HG03097 (cell line): ENCODE measurements around the gene SRCIN1.
"Not testable (repeated sequence)": the region's sequence is repeated elsewhere in the genome, so short reads cannot be mapped to it uniquely, and the experiment has no call there.

Experiments used
- ATAC-seq: cut with Tn5 transposase; IDR thresholded peaks from one replicate; pipeline ENCODE4 v1.9.1; 2021; ENCODE audit not compliant: unreplicated experiment, low FRiP score

SRCIN1 gene

DNA sequence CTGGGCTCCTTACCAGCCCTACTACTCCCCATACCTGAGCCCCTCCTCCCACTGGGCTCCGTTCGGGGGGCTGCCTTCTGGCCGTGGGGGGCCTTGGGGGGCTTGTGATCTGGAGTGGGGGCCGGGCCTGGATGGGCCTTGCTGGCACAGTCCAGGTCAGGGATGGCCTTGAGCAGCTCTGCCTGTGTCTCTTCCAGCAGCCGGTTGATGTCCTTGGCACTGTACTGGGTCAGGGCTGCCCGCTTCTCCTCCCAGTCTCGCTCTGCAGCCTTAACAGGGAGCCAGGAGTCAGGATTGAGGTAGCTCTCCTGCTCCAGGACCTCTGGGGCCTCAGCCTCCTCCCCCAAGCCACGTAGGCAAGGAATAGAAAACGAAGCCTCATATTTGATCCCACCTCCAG, 54.6 kb downstream of the SRCIN1 start:
- ATAC-seq = no peak

DNA sequence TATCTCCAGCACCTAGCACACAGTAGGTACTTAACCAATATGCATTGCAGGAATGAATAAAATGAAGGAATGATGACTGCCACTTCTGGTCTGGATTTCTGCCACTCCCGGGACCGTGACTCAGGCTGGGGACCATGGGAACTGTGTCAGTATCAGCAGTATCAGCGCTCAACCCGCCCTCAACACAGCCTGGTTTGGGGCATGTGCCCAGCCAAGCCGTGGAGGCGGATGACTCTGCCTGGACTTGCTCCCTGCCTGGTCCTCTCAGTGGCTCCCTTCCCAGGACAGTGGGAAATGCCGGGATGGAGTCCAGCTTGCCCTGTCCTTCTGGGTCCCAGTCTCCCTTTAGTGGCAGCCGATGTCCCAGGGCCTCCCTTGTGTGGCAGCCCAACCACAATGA, 55.1 kb downstream of the SRCIN1 start:
- no peak for ATAC-seq

DNA sequence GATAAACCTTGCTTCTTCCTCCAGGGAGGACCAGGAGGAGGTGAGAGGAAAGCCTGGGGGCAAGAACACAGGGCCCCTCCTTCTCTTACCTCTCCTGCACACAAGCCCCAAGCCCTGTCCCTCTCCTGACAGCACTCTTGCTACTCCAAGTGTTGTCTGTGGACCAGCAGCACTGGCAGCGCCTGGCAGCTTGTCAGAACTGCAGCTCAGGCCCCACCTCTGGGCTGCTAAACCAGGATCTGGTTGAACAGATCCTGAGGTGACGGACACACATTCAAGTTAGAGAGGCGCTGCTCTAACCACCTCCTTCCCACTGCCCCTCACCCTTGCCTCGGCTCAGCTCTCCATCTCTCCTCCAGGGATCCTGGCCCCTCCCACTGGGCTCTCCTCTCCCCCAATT, 56.5 kb downstream of the SRCIN1 start:
- ATAC-seq = no peak

DNA sequence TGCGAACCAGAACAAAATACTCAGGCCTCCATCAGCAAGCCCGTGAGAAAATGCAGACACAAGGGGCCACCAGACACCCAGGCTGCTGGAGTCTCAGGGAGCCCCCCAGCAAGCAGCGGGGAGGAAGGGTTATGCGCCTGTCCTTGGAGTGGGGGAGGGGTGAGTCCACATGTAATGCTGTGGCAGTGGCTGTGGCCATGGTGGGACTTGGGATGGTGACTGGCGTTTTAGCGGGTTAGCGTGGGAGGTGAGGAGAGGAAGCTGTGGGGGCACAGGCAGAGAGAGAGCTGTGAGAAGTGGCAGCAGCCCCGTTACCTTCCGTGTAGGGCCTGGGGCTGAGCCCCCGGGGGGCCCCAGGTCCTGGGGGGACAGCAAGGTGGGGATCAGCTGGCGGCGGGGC, 58.3 kb downstream of the SRCIN1 start:
- no peak for ATAC-seq

DNA sequence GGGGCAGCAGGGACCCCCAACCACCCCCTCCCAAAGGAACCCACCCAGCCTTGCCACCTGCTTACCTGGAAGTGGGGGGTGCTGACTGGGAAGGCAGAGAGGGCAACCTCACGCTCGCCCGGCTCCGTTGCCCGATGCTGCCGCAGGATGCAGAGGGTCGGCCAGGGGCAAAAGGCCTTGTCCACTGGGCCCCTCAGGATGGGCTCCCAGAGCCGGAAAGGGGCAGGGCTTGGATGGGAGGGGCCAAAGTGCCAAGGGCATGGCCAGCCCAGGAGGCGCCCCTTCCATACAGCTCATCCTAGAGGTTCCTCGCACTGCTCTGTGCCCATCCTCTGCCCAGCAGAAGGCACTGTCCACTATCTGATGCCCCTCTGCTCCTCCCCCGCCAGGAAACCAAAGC, 59.4 kb downstream of the SRCIN1 start:
- no peak for ATAC-seq

DNA sequence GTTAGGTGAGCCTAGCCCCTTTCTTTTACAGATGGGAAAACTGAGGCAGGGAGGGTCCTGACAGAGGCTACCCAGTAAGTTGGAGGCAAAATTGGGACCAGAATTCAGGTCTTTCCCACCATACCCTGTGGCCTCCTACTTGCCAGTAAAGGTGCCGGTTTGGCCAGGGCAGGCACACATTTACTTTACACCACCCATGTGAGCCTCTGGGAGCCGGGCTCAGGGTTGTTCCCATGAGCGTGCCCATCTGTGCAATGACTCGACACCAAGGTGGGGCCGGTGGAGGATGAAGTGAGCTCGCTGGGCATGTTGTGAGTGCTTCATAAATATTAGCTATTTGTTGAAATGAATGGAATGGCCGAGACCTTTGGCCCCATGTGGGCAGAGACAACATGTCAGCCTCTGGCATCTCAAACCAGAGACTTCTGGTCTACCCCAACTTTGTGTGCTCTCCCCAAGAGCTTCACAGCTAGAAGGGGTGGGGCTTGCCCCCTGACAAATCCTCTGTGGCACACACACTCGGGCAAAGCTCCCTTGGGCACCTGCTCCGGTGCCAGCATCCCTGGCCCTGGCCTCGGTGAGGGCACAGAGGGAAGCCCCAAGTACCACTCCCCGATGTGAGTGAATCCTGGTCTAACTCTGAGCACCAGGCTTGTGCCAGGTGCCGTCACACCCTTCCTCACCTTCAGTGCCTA, 60.1 kb downstream of the SRCIN1 start:
- ATAC-seq = no peak

DNA sequence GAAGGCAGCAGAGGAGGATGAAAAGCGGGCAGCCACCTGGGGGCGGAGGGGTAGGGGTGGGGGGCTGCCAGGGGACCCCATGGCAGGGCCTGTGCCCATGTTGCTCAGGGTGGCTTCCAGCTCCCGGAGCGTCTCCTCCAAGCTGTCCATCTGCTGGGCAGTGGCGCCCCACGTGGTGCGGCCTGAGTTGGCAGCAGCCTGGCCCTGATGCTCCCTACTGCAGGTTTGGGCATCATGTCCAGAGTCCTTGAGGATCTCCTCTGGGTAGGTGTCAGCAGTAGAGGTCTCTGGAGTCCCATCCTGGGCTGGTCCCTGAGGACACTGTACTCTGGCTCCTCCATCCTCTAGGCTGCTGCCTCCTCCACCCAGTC, 60.9 kb downstream of the SRCIN1 start:
- no peak for ATAC-seq

DNA sequence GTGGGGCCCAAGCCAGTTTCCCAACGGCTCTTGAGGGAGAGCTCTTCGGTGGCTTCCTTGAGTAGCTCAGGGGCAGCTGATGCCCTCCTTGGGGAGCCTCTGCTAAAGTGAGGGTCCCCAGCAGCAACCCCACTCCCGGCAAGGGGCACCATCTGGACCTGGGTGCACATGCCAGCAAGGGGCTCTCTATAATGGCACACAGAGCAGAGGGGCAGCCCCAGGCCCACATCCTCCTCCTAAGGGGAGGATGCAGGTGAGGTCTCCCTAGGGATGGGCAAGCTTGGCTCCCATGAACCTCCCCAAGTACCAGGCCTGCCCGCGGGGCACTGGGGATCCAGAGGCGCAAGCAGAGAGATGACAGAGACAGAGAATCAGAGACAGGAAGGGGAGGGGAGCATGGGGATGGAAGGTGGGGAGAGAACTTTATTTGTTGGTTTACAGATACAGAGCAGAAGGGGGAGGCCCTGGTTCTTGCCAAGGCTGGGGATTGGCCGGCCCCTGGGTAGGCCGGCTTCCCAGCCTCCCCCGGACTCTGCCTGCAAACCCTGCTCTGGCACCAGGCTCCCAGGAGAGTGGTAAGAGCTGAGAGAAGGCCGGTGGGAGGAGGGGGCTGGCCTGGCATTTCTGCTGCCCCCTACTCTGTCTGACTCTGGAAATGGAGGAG, 61.4 kb downstream of the SRCIN1 start:
- no peak for ATAC-seq

DNA sequence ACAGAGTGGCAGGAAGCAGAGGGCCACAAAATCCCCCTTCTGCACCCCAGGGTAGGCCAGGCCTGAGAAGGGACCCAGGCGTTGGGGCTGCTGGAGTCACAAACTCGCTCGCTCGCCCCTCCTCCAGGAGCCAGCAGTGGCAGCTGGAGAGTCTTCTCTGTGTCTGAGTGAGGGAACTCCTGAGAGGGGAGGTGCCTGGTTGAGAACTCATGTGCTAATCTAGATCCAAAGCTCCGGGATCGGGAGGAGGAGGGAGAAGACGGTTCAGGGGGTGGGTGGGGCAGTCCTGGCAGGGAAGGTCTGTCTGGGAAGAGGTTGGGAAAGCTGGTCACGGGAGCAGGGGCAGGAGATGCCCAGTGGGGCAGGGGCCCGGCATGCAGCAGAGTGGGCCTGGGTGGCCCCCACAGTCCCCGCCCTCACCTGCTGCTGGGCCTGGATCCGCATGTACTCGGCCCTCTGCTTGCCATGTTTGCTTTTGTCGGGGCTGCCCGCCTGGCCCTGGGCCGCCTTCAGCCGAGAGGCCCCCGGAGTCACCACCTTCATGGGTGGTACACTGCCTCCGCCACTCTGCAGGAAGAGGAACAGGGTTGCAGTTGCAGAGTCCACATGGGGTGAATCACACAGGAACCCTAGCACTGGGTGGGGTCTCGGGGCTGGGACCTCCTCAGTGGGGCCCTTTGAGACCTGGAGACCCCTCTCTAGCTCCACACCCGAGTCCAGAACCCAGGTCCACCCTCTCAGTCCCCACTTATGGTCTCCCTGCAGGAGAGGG, 62.2 kb downstream of the SRCIN1 start:
- no peak for ATAC-seq

DNA sequence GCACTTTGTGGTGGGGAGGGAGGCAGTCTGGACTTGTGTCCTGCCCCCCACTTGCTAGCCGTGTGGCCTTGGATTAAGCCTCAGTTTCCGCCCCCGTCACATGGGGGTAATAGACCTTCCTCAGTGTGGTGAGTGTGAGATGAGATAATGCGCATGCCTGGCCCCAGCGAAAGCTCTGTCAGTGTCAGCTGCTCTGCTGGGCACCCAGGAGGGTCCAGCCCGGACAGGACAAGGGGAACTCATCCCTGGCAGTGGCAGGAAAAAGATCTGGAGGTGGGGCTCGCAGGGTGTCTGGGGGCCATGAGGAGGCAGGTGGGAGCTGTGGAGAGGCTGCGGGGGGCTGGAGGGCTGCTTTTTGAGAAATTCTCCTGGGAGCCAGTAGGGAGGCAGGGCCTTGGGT, 63.5 kb downstream of the SRCIN1 start:
- no peak for ATAC-seq

DNA sequence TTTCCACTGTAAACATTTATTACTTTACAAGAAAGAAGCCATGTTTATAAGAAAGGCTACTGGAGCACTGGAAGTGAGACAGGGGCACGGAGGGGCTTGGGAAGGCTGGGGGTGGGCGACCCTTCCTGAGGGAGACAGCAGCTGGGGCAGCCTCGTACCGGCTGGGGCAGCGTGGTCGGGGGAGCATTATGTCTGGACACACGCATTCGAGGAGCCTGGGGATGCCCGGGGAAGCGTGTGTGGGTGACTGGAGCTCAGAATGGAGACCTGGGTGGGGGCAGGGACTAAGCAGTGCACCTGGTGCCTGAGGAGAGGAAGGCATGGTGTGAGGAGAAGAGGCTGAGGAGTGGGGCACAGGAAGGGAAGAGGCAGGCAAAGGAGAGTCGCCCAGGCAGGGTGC, 64.5 kb downstream of the SRCIN1 start:
- ATAC-seq = no peak

DNA sequence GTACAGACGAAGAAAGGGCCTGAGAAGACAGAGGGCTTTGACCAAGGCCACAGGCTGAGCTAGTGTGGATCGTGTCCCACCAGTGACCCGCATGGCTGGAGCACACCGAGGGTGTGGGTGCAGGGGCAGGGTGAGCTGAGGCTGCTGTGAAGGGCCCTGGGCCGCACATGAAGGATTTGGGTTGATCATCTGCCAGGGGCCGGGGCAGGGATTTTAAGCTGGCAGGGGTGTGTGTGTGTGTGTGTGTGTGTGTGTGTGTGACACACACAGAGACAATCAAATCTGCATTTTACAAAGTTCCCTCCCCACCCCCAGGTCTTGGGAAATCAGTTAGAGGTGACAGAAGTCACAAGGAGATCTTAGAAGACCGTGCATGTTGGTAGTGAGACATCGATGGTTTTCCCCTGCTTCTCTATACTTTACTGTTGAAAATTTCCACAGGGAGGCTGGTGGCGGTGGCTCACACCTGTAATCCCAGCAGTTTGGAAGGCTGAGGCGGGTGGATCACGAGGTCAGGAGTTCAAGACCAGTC, 65.2 kb downstream of the SRCIN1 start:
- no peak for ATAC-seq

DNA sequence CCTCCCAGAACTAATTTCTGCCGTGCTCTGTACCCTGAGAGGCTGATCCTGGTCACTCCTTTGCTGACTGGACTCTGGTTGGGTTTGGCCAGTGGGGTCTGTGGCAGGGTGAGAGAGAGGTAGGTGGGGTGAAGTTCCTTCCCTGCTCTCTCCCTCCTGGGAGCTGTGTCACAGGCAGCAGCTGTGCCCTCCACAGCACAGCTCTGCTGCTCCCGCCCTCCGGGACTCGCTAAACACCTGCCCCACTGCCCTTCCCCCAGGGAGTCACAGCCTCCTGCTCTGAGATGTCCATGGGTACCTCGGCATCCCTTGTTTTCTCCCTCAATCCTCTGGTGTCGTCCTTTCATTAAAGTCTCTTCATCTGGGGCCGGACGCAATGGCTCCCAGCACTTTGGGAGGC, 66.4 kb downstream of the SRCIN1 start:
- no peak for ATAC-seq

DNA sequence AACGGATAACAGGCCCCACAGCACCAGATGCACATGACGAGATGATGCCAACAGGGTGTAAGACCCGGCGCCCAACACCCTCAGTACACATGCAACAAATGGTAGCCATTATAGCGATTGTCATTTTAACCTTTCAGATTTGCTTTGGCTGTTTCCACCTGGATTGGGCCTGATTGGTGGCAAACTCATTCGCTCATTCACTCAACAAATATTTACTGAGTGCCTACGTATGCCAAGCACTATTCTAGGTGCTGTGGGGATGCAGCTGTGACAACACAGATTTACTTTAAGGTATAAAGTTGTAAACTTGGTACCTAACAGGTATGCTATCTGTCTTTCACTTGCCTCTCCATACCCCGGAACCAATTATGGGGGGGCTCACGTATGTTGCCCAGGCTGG, 66.8 kb downstream of the SRCIN1 start:
- ATAC-seq = no peak

DNA sequence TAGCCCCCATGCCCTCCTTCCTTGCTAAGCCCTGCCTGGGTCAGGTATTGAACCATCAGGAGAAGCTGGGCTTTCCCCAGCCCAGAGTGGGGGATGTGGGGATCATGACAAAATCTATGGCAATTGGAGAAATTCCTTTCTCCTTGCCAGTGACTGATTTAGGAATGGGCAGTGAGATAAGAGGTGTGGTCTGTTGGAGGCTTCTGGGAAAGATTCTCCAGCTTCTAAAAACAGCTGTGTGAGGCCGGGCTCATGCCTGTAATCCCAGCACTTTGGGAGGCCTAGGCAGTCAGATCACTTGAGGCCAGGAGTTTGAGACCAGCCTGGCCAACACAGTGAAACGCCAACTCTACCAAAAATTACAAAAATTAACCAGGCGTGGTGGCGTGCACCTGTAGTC, 69.1 kb downstream of the SRCIN1 start:
- no peak for ATAC-seq

DNA sequence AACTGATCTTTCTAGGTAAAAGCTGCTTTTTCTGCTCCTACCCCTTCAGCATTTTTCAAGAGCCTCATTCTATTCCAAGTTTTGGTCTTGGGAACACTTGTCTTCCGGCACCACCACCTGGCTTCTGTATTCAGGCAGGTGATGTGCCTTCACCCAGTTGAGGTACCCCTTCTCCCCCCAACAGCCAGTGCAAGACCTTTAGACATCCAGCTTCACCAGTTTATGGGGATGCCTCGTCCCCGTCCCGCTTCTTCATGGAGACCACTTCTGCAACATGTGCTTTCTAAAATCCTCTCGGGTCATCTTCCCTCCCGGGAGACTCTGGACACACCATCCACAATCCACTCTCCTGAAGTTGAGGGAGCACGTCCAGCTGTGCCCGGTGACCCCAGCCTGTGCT, 69.9 kb downstream of the SRCIN1 start:
- ATAC-seq = no peak

DNA sequence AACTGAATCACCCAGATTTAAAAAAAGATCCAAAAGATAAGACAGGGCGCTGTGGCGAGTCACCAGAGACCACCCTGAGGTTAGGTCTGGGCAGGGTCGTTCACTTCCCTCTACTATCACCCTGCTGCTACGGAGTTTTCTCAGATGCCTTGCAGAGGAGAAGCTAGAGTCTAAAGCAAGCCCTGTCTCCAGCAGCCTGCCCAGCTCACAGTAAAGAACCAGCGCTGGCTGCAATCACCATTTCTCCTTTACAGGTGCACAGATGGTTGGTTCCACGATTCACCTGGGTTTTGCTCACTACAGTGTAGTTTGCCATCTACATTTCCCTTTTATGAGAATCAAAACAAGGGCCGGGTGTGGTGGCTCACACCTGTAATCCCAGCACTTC, 71.3 kb downstream of the SRCIN1 start:
- ATAC-seq = no peak

DNA sequence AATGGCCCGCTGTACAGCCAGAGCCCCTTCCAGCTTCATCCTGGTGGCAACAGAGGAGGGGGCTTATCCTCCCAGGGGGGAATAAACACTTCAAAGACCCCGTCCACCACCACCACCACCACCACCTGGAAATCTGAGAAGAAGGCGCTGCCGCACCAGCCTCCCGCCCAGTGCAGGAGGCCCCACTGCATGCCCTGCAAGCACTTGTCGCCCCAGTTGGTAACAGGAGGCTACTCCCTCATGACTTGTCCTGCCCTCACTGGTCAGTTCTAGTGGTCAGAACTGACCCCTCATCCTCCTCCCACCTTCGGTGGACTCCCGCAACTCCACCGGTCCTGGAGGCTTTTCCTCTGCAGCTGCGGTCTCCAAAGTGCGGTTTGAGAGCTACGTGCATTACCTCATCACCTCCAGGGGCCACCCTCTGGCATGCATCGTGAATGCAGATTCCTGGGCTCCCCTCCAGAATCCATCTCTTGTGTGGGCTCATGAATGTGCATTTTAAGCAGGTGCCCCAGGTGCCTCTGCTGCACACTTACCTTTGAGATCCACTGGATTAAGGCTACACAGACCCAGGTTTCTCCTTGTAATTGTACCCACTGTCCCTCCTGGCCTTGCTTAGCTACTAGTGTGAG, 71.8 kb downstream of the SRCIN1 start:
- no peak for ATAC-seq

DNA sequence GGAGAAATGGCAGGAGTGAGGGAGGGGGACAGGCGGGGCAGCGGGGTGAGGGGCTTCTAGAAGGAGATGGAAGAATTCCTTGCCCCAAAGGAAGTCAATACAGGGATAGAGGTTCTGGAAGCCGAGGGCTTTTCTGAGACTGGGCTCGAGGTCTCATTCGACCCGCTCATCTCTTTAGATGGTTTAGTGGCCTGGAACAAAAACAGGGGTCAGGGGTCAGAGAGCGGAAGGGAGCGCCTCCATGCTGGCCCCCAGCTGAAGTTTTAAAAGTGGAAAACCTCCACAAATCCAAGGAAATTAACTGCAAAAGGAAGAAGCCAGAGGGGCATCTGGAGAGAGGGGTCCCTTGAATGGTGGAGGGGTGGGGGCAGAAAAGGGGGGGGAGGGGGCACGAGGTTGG, 72.5 kb downstream of the SRCIN1 start:
- ATAC-seq = no peak

DNA sequence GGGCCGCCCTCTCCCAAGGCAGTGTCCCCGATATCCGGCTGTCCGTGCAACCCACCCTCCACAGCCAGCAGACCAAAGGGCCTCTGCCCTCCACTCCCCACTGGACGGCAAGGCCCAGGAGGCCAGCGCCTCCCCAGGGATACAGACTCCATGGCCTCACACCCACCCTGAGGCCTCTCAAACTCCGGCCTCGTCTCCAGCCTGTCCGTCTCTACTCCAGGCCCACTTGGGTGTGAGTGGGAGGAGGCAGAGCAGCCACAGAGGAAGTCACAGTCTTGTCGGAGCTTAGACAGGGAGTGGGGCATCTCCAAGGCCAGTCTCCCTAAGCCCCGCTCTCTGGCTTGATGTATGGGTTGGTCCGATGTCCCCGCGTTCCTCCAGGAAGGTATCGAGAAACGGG, 73.3 kb downstream of the SRCIN1 start:
- no peak for ATAC-seq

DNA sequence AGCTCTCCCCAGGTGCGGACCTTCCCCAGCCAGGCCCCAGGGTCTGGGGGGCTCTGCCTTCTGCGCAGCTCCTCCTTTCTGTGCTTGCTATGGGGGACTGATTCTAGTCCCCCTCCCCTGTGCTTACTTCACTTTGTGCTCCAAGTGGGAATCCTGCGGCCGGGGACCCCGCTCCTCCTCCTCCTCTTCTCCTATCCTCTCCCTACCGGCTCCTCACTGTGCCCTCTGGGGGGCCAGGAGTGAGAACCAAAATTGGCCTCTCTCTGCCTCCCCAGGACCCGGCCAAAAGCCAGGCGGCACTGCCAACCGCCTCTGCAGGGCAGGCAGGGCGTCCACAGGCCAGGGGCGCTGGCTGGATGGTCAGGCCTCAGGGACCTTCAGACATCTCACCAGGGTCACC, 74.0 kb downstream of the SRCIN1 start:
- ATAC-seq = not testable (repeated sequence)
